ENCODE measurements around the gene KLF16.

The KLF16 gene

GRCh38 chr19:1867349-1867724 is 4.0 kb upstream of the KLF16 start:
- DNase-seq (ENCODE audit: low spot score), result no peak

- no peak for DNase-seq (ENCODE audit: low spot score)
Observed at GRCh38 chr19:1866693-1867348, 3.4 kb upstream of the KLF16 start.

GRCh38 chr19:1865172-1866010 is 2.0 kb upstream of the KLF16 start:
- DNase-seq (ENCODE audit: low spot score), result no peak

- DNase-seq (ENCODE audit: low spot score), result peak; percentile 80
Observed at GRCh38 chr19:1864480-1865171, 1.2 kb upstream of the KLF16 start.

GRCh38 chr19:1863638-1864479 is 480 bp upstream of the KLF16 start:
- DNase-seq (ENCODE audit: low spot score), result peak; percentile 95

GRCh38 chr19:1862424-1863327 is 703 bp downstream of the KLF16 start:
- DNase-seq (ENCODE audit: low spot score), result peak; percentile 55

- DNase-seq (ENCODE audit: low spot score), result no peak
Observed at GRCh38 chr19:1862068-1862423, 1.3 kb downstream of the KLF16 start.

GRCh38 chr19:1861599-1862031 is 1.8 kb downstream of the KLF16 start:
- DNase-seq (ENCODE audit: low spot score), result no peak

- DNase-seq (ENCODE audit: low spot score), result no peak
Observed at GRCh38 chr19:1860821-1861598, 2.4 kb downstream of the KLF16 start.

GRCh38 chr19:1860042-1860775 is 3.2 kb downstream of the KLF16 start:
- no peak for DNase-seq (ENCODE audit: low spot score)

- no peak for DNase-seq (ENCODE audit: low spot score)
Observed at GRCh38 chr19:1859331-1859781, 4.0 kb downstream of the KLF16 start.

GRCh38 chr19:1858412-1859081 is 4.8 kb downstream of the KLF16 start:
- no peak for DNase-seq (ENCODE audit: low spot score)

- no peak for DNase-seq (ENCODE audit: low spot score)
Observed at GRCh38 chr19:1857648-1858326, 5.6 kb downstream of the KLF16 start.

GRCh38 chr19:1856698-1857603 is 6.4 kb downstream of the KLF16 start:
- DNase-seq (ENCODE audit: low spot score), result peak; percentile 82

GRCh38 chr19:1856345-1856697 is 7.1 kb downstream of the KLF16 start:
- DNase-seq (ENCODE audit: low spot score), result peak; percentile 36

- no peak for DNase-seq (ENCODE audit: low spot score)
Observed at GRCh38 chr19:1855828-1856255, 7.5 kb downstream of the KLF16 start.

Measured in germinal center (tissue), 1 donor.